ENCODE measurements around the gene JMJD1C.

Gene JMJD1C

DNA sequence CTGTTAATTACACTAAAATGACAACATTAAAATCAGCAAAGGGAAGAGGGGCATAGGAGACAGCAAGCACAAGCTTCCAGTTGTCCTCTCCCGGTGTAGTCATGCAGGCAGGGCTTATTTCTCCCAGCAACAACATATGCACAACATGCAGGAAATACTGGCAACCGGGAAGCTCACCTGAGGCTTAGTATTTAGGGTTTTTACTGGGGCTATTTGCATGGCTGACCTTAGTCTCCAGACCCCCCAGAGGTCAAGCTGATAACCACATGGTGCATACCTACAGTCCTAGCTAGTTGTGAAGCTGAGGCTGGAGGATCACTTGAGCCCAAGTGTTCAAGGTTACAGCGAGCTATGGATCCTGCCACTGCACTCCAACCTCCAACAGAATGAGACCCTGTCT lies 12.8 kb upstream of the JMJD1C start:
- DNase-seq (ENCODE audit: low read depth in 1 of 2, low spot score in 1 of 2), result no peak

DNA sequence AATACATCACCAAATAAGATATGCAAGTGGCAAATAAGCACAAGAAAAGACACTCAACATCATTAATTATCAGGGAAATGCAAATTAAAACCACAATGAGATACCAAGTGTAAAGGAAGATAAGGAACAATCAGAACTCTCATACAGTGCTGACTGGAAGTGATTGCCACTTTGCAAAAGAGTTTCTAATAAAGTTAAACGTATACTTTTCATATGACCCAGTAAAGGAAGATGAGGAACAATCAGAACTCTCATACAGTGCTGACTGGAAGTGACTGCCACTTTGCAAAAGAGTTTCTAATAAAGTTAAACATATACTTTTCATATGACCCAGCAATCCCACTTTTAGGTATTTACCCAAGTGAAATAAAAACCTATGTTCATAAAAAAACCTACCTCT lies 12.2 kb upstream of the JMJD1C start:
- DNase-seq (ENCODE audit: low read depth in 1 of 2, low spot score in 1 of 2), result no peak

DNA sequence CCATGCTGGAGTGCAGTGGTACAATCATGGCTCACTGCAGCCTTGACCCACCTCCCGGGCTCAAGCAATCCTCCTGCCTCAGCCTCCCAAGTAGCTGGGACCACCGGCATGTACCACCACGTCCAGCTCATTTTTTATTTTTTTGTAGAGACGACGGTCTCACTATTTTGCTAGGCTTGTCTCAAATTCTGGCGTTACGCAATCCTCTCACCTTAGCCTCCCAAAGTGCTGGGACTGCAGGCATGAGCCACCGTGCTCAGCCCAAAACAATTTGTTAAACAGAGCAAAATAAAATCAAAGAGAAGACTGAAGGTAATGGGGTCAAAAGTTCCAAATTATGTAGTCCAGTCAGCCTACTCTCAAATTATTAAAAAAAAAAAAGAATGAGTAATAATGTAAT lies 8.7 kb upstream of the JMJD1C start:
- no peak for DNase-seq (ENCODE audit: low read depth in 1 of 2, low spot score in 1 of 2)

DNA sequence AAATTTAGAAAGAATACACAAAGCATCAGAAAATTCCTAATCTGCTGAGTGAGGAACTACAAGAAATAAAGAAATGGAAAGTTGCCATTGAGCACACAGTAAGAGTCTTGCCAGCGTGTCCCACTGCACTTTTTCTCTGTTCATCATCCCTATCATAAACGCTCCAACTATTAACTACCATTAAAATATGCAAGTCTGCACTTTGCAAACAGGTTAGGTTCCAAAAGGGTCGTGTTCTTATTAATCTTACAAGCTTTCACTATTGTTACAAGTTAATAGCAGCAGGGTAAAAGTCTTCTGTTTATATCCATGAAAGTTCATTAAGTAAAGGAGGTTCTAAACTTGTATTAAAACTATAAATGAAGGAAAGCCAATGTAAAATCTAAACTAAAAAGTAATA lies 5.2 kb upstream of the JMJD1C start:
- DNase-seq (ENCODE audit: low read depth in 1 of 2, low spot score in 1 of 2), result no peak

DNA sequence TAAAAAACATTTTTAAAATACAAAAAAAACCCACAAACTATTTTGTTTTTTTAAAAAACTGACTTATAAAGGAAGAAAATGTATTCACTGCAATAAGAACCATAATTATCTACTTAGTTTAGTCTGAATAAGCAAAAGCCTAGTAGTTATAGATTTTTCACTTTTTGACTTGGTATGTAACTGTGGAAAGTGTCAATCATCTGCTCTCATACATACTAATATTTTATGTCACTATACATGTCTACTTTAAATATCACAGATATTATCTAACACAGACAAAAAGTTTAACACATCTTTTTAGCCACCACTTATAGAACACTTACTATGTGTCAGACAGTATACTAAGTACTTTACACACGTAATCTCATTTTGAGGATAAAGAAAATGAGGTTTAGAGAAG lies 3.2 kb upstream of the JMJD1C start:
- no peak for DNase-seq (ENCODE audit: low read depth in 1 of 2, low spot score in 1 of 2)

DNA sequence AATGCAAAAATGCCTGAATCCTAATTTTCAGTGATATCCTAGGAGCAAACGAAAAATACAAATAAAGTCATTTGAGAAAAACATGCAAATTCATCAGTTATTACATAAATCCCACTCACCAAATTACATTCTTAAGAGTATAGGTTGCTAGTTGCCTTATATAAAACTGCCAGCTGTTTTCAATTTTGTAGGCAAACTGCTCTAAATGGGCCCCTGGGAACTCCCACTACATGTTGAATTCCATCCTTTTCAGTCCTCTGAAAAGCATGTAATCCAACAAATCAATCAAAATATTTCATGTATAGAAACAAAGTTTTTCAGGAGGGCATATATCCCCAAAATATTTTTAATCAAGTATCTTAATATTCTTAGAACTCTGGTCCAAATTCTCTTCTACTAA lies 2.1 kb upstream of the JMJD1C start:
- DNase-seq (ENCODE audit: low read depth in 1 of 2, low spot score in 1 of 2), result no peak

DNA sequence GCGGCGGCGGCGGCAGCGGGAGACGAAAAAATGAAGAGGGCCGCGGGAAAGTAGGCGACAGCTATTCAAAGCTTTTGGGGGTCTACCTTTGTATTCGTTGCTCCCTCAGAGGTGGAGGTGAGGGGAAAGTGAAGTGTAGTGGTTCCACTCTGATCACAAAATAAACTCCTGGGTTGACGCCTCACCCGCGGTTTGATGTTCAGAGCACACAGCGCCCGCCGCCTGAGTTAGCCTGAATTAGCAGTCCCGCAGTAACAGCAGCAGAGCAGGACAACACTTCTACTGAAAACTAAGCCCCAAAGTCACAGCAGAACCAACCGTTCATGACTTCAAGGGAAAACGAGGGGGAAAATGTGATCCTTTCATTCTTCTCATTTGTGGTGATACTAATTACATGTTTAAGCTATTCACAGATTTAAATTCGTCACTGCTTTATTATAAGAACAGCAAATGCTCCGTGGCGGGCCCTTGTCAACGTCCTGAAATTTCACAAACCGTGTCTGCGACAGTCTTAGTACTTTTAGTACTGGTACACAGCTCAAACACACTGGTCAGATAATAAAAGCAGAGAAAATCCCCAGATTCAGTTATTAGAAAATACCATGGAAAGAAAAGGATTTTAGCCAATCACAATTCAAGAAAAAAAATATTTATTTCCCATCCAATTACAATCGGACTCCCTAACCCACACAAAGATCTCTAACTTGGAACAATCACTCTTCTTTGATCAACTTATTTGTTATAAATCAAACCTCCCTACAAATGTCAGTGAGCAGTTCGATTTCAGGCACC lies 563 bp upstream of the JMJD1C start:
- DNase-seq (ENCODE audit: low read depth in 1 of 2, low spot score in 1 of 2), result peak in 1 of 2 donors; percentile 4

DNA sequence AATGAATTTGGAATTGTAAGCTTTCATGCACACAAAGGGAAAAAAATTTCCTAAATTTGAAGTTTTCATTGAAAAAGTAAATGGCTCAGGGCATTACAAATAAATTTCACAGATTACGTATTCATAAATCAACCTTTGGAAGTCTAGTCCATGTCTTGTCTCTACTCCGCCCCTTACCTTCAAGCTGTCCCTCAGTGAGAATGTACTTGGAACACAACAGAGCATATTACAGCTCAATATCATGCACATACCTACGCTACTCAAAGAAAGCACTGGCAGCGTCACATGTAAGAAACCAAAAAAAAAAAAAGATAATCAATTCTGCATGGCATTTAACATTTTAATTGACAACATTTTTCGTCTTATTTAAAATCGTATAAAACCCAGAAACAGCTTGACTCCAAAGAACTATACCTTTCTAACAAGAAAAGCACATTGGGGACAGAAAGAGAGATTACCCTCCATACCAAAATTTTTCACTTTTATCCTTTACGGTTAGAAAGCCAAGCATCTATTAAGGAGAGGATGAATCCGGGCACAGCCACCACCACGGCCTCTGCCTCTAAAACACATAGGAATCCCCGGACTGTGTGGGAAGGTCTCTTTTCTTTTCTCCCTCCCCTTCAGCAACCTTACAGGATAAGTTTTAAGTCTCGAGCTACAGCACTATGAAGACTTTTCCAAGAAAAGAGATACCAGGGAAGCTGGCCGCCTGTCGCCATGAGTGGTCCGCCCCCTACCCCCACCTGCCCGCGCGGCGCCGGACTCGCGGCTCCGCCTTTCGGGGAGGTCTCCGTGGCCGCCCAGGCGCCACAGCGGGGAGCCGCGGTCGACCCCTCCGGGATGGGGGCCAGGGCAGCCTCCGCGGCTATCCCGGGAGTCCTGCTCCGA lies 1.1 kb downstream of the JMJD1C start:
- DNase-seq (ENCODE audit: low read depth in 1 of 2, low spot score in 1 of 2), result peak in 1 of 2 donors; percentile 1

DNA sequence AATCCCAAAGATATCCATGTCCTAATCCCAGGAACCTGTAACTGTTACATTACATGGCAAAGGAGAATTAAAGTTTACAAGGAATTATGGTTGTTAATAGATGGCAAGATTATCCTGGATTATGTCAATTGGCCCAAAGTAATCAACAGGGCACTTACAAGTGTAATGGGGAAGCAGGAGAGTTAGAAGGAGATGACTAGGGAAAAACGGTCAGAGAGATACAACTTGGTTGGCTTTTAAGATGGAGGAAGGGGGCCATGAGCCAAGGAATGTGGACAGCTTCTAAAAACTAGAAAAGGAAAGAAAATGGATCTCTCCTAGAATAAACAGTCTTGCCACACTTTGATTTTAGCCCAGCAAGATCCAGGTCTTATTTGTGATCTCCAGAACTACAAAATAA lies 3.3 kb downstream of the JMJD1C start:
- DNase-seq (ENCODE audit: low read depth in 1 of 2, low spot score in 1 of 2), result no peak

DNA sequence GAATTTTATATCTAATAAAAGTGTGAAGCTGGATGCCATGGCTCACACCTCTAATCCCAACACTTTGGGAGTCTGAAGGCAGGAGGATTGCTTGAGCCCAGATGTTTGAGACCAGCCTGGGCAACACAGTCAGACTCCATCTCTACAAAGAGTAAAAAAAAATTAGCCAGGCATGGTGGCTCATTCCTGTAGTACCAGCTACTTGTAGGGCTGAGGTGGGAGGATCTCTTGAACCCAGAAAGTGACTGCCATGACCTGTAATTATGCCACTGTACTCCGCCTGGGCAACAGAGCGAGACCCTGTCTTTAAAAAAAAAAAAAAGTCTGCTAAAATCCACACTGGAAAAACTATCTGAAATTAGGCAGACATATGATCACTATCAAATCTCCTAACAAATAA lies 7.6 kb downstream of the JMJD1C start:
- DNase-seq (ENCODE audit: low read depth in 1 of 2, low spot score in 1 of 2), result no peak

DNA sequence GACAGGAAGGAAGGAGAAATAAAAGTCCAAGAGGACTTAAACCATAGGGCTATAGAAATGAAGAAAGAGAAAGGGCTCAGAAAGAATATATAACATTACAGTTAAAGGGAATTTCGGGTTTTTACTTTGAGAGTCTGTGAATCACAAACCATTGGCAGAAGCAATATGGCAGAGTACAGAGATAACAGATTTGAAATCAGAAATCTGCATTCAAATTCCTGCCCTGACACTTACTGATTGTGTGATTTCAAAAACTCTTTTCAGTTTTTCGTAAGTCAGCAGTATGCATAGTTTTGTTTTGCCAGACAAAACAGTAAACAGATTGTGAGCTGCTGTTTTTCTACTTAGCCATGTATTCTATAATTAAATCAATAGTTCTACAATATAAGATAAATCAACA lies 8.2 kb downstream of the JMJD1C start:
- no peak for DNase-seq (ENCODE audit: low read depth in 1 of 2, low spot score in 1 of 2)

DNA sequence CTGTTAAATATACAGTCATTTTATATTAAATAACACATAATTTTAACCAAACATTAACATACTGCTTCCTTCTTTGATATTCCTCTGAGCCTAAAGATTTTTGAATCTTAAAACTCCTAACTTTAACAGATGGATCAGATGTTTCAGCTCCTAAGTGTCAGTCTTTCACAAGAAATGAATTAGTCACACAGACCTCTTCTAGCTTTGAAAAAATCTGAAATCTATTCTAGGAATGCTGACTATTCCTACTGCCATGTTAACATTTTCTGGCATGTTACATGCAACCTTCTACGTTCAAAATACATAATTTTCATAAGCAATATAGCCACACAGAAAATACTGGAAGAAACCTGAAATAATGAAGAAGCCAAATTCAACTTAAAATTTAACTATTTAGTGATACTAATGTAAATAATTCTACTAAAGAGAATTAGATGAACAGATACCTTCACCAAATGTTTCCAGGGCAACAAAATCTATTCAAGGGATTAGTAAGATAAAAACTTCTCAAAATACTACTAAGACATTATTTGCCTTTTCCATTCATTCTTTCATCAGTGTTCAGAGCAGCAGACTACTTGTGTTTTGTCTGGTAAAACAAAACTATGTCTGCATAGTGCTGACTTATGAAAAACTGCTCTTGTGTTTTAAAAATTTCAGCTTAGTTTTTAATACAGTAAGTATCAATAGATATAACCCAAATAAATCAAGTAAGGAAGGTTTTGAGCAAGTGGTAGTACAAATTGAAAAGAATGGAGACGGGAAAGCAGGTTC lies 9.2 kb downstream of the JMJD1C start:
- DNase-seq (ENCODE audit: low read depth in 1 of 2, low spot score in 1 of 2), result no peak

DNA sequence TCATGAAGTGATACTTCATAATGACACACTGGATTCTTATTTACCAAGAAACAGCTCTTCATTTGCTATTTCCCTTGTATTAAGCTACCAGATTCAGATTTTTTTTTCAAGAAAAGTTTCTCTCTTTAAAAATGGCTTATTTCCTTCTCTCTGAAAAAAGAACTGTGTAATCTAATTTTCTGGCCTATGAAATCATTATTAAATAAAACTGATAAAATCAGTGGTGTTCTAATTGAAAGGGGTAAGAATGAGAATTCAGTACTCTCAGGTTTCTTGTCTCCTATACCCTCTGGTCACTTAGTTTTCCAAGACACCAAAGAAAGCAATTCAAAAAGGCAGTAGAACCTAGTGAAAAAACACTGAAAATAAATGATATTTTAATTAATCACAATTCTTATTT lies 10.3 kb downstream of the JMJD1C start:
- DNase-seq (ENCODE audit: low read depth in 1 of 2, low spot score in 1 of 2), result no peak

DNA sequence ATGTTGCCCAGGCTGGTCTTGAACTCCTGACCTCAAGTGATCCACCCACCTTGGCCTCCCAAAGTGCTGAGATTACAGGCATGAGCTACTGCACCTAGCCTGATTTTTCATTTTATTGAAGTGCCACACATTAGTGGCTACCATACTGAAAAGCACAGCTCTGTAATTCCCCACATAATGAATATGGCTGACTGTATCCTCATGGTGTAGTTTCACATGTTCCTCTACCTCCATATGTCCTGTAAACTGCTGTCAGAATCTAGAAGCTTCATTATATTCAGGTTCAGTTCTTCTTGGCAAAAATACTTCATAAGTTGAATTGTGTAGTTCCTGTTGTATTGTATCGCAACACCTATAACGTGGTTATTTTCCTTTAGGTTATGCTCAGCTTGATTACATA lies 11.1 kb downstream of the JMJD1C start:
- DNase-seq (ENCODE audit: low read depth in 1 of 2, low spot score in 1 of 2), result no peak

DNA sequence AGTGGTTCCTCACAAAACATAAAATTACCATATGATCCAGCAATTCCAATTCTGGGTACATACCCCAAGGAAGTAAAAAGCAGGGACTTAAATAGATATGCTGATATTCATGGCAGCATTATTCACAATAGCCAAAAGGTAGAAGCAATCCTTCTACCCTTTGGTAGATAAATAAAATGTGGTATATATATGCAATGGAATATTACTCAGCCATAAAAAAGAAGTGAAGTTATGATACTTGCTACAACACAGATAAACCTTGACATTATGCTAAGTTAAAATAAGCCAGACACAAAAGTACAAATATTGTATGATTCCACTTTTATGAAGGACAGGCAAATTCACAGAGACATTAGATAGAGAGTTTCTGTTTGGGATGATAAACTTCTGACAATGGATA lies 13.3 kb downstream of the JMJD1C start:
- DNase-seq (ENCODE audit: low read depth in 1 of 2, low spot score in 1 of 2), result no peak

DNA sequence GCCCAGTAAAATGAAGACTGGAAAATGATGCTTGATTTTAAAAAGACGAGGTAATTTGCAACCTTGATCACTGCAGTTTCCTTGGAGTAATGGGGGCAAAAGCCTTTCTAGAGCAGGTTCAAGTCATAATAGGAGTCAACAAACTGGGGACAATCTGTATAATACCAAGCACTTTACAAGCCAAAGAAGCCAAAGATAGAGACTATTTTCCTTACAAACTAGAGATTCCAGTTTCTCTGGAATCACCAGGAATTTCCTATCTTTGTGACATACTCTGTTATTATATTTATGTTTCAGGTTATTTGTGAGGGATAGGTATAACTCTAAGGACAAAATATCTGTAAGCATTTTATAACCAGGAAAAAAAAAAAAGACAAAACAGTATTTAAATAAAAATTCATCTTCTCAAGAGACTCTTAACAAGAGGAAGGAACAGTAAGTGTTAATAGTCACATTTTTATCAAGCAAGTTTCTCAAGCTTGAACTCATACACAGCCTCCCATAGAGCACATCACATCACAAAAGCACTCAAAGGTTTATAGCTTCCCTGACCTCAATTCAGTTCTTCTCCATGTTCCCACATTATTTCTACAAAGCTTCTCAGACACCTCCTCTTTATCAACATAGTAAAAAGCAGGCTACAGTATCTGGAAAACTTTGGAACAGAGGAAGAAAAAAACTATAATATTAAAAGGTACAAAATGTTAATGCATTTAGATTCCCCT lies 18.9 kb downstream of the JMJD1C start:
- DNase-seq (ENCODE audit: low read depth in 1 of 2, low spot score in 1 of 2), result no peak

DNA sequence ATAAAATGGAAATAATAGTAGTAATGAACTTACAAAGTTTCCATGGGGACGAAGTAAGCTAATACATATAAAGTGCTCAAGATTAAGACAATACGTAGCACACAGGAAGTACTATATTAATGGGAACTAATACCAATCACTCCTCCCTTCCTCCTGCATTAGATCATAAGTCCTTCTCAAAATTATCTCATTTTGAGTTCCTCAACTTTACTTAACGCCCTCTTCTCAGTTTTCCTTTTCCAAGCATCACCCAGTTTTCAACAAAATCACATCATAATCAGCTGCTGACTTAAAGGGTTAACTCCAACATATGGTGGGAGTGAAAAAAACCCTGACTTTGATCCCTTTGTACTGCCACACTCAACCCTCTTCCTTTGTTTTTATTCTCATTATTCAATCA lies 24.4 kb downstream of the JMJD1C start:
- no peak for DNase-seq (ENCODE audit: low read depth in 1 of 2, low spot score in 1 of 2)

DNA sequence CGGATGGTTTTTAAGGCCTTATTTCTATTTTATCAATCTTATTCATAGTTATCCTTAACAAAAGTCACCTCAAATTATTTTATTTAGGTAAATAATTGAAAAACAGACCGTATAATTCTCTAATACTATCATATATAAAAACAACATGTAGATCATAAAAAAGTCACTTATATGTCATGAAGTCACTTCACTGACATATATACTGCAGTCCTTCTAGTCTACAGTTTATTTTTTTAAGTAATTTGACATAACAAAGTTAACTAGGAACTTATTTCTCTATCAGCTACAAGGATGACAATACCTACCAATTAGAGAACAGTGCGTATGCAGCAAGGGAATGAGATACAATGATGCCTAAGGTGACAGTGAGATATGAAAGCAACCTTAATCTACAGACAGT lies 26.2 kb downstream of the JMJD1C start:
- no peak for DNase-seq (ENCODE audit: low read depth in 1 of 2, low spot score in 1 of 2)

DNA sequence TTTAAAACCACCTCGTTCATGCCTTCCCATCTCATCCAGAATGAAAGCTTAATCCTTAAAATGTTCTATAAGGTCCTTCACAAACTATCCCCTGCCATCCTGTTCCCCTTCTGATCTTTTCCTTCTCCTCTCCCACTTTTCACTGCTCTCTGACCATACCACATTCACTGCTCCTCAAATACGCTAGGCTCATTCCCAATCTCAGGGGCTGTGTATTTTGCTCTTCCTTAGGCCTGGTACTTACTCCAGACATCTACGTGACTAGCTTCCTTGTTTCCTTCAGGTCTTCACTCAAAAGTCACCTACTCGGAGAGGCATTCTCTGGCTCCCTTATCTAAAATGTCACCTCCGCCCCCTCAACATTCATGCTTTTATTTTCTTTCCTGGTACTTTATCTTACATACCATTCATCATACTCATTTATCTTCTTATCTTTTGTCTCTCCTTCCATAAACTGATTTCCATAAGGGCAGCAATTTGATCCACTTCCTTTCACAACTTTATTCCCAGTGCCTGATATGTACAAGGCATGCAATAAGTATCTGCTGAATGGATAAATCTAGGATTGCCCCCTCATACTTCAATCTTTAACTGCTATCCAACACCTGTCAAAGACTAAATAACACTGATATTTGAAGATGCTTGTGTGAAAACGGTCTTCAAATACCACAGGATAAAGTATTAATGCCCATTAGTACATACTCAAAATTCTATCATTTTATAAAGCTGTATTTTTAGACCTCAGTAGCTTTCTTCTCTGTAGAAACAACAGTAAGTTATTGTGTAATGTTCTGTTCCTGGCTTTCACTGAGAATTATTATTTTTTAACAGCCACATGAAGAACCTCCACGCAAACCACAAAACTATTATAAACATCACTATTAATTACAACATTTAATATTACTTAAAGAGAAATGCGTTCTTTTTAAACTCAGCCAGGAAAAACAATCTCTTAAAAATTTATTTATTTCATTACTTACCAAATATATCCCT lies 27.0 kb downstream of the JMJD1C start:
- no peak for DNase-seq (ENCODE audit: low read depth in 1 of 2, low spot score in 1 of 2)
